Esophagus muscularis mucosa (tissue), 4 donors: ENCODE data around the gene TMEM154.

ENCODE experiments used
- EP300 ChIP-seq: sonication (generic); formaldehyde crosslinking; IDR thresholded peaks from one replicate; pipeline ENCODE4 v1.6.1; 2017; ENCODE audit warnings: antibody characterized with exemption
- POLR2A ChIP-seq: fragments of 450-650 bp; IDR thresholded peaks from one replicate; pipeline ENCODE4 v1.6.1; 2017; ENCODE audit warnings: antibody characterized with exemption, moderate library complexity, mild to moderate bottlenecking, low read depth
- POLR2AphosphoS5 ChIP-seq, 2 donors: sonication (generic); formaldehyde crosslinking; IDR thresholded peaks; one replicate each; pipeline ENCODE4 v1.6.1; 2017; ENCODE audit warnings: antibody characterized with exemption in 2 of 2
- TF ChIP-seq, protein P1 (sequence below), 3 experiments: fragments of 200-600 bp in 2 of 3; fragments of 450-650 bp in 1 of 3; sonication (generic) in 2 of 3; IDR thresholded peaks; one replicate each; pipeline ENCODE4 v1.5.1; 2017 to 2019; ENCODE audit warnings: antibody characterized with exemption in 3 of 3, mild to moderate bottlenecking in 2 of 3, moderate library complexity in 1 of 3

- TF ChIP-seq, protein P1, sequence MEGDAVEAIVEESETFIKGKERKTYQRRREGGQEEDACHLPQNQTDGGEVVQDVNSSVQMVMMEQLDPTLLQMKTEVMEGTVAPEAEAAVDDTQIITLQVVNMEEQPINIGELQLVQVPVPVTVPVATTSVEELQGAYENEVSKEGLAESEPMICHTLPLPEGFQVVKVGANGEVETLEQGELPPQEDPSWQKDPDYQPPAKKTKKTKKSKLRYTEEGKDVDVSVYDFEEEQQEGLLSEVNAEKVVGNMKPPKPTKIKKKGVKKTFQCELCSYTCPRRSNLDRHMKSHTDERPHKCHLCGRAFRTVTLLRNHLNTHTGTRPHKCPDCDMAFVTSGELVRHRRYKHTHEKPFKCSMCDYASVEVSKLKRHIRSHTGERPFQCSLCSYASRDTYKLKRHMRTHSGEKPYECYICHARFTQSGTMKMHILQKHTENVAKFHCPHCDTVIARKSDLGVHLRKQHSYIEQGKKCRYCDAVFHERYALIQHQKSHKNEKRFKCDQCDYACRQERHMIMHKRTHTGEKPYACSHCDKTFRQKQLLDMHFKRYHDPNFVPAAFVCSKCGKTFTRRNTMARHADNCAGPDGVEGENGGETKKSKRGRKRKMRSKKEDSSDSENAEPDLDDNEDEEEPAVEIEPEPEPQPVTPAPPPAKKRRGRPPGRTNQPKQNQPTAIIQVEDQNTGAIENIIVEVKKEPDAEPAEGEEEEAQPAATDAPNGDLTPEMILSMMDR (IDR thresholded peaks at IDR 0.05) = no peak
- TF ChIP-seq EP300 (no peak), POLR2A (no peak), POLR2AphosphoS5 (IDR thresholded peaks at IDR 0.05) (no peak)
These were observed 25.0 kb upstream of the TMEM154 start for GRCh38 chr4:152704788-152705187.
